ENCODE results near the gene KRT85.
A peak's percentile ranks its signal among the peaks of the same experiment; 100 is the strongest.

Gene KRT85

DNA sequence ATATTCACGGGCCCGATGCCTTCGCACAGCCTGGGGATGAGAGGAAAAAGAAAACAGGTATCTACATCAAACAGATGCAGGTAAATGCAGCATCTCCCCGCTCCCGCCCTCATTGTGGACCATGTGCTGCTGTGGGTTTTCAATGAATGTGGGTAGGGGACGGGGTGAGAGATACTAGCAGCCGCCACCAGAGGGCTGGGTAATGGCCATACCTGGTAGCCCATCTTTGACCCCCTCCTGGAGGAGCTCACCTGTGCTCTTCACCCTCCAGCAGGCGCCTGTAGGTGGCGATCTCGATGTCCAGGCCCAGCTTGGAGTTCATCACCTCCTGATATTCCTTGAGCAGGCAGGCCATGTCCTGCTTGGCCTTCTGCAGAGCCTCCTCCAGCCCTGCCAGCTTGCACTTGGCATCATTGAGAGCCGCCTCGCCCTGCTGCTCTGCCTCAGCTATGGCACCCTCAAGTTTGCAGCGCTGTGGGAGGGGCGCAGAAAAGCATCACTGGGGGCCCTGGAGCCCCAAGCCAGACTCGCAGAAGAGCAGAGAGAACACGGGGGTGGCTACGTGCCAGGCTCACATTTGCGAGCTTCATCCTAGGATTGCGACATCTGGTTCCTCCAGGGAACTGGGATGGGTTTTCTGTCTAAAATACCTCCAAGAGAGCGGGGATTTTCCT, 28.6 kb upstream of the KRT85 start:
- no peak overlapping the region for H3K4me3 ChIP-seq (ENCODE audit: control insufficient read depth, low read depth, low read length)
- TF ChIP-seq, protein P1, sequence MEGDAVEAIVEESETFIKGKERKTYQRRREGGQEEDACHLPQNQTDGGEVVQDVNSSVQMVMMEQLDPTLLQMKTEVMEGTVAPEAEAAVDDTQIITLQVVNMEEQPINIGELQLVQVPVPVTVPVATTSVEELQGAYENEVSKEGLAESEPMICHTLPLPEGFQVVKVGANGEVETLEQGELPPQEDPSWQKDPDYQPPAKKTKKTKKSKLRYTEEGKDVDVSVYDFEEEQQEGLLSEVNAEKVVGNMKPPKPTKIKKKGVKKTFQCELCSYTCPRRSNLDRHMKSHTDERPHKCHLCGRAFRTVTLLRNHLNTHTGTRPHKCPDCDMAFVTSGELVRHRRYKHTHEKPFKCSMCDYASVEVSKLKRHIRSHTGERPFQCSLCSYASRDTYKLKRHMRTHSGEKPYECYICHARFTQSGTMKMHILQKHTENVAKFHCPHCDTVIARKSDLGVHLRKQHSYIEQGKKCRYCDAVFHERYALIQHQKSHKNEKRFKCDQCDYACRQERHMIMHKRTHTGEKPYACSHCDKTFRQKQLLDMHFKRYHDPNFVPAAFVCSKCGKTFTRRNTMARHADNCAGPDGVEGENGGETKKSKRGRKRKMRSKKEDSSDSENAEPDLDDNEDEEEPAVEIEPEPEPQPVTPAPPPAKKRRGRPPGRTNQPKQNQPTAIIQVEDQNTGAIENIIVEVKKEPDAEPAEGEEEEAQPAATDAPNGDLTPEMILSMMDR (IDR thresholded peaks at IDR 0.05; ENCODE audit: control insufficient read depth, insufficient read depth, low read depth, low read length, missing control alignments): peak; percentile 12
- no peak for DNase-seq (ENCODE audit: low read depth)

DNA sequence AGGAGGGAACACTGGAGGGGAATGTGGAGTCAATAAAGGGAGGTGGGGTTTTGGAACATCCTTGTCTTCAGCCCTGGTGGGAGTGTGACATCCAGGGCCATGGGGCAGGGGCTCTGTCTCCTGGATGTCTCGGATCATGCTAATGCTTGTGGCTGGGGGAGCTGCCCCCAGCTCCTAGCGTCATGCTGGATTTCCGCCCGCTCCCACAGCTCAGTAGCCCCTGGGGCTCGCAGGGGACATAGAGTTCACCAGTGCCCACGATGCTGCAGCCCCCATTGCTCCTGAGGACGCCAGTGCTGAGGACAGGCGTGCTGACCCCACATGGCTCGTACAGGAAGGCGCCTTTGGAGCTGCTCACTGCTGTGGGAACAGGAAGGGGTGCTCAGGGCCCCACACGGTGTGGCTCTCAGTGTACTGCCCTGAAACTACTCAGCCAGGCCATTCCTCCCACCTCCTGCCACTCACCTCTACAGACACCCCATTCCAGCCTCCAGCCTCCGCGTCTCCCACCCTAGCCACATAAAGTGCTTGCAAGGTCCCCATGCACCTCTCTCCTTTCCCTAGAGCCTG, 27.6 kb upstream of the KRT85 start:
- DNase-seq (ENCODE audit: low read depth): no peak
- TF ChIP-seq, protein P1 (IDR thresholded peaks at IDR 0.05; ENCODE audit: control insufficient read depth, insufficient read depth, low read depth, low read length, missing control alignments): no peak
- H3K4me3 ChIP-seq (ENCODE audit: control insufficient read depth, low read depth, low read length): no peak overlapping the region

DNA sequence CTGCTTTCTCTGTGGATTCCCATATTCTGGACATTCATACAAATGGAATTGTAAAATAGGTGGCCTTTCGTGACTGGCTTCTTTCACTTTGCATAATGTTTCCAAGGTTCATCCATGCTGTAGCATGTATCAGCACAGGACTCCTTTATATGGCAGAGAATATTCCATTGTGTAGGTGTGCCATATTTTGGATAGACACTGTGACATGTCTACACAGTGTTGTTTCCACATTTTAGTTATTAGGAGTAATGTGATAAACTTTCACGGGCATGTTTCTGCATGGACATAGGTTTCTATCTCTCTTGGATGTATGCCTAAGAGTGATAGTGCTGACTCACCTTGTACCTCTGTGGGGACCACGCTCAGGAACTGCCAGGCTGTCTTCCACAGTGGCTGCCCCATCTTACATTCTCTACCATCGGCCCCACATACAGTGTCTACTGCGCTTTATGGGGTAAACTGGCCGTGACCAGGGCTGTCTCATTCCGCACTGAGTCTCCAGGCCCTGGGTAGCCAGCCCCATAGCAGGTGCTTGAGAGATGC, 25.3 kb upstream of the KRT85 start:
- DNase-seq (ENCODE audit: low read depth): no peak
- no peak overlapping the region for H3K4me3 ChIP-seq (ENCODE audit: control insufficient read depth, low read depth, low read length)
- TF ChIP-seq, protein P1 (IDR thresholded peaks at IDR 0.05; ENCODE audit: control insufficient read depth, insufficient read depth, low read depth, low read length, missing control alignments): no peak

DNA sequence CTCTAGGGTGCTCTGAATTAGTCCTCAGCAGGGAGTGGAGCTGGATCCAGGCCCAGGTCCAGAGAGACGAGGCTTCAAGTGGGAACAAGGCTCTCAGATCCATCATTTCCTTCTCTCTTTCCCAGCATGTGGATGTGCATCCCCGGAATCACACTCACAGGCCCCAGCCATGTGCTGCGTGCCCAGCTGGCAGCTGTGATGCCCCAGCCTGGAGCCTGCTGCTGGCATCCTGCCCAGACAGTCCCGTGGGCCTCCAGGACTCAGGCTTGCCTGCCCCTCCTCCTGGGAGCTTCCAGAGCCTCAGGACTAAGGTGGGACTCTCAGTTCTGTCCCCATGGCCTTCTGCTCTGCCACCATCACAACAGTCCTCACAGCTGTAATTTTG, 24.3 kb upstream of the KRT85 start:
- DNase-seq (ENCODE audit: low read depth): no peak
- H3K4me3 ChIP-seq (ENCODE audit: control insufficient read depth, low read depth, low read length): no peak overlapping the region
- TF ChIP-seq, protein P1 (IDR thresholded peaks at IDR 0.05; ENCODE audit: control insufficient read depth, insufficient read depth, low read depth, low read length, missing control alignments): no peak

DNA sequence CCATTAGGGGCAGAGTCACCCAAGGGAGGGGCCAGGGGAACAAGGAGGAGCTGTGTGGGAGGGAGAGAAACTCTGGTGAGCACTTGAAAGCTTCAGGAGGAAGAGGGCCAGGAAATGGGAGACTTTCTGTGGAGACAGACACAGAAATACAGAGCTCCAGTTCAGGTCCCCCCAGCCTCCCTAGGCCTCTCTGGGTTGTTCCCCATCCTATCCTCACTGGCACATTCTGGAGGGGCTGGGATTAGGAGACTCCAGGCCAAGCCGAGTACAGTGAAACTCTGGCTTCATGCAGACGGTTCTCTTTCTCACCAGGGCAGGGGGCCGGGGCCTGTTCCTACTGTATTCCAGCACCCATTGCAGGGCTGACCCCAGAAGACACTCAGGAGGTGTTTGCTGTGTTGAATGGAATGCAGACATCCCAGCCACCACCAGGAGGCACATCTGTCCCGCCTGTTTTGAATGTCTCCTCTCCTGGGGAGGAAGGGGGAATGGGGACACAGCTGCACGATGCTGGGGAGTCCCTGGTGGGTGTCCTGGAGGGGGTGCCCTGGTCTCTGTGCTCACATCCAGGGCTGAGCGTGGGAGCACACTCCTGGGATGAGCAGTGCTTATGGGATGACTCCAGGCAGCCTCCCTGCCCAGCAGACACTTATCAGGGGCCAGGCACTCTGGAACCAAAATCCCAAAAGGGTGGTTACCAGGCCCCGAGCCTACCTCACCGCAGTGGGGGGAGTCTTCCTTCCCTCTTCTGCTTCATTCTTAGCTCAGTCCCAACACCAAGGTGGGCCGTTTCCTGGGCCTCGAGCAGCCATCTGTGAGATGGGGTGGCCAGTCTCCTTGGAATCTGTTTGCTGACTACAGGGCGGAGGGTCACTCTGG, 23.7 kb upstream of the KRT85 start:
- TF ChIP-seq, protein P1 (IDR thresholded peaks at IDR 0.05; ENCODE audit: control insufficient read depth, insufficient read depth, low read depth, low read length, missing control alignments): peak; percentile 81
- DNase-seq (ENCODE audit: low read depth): no peak

DNA sequence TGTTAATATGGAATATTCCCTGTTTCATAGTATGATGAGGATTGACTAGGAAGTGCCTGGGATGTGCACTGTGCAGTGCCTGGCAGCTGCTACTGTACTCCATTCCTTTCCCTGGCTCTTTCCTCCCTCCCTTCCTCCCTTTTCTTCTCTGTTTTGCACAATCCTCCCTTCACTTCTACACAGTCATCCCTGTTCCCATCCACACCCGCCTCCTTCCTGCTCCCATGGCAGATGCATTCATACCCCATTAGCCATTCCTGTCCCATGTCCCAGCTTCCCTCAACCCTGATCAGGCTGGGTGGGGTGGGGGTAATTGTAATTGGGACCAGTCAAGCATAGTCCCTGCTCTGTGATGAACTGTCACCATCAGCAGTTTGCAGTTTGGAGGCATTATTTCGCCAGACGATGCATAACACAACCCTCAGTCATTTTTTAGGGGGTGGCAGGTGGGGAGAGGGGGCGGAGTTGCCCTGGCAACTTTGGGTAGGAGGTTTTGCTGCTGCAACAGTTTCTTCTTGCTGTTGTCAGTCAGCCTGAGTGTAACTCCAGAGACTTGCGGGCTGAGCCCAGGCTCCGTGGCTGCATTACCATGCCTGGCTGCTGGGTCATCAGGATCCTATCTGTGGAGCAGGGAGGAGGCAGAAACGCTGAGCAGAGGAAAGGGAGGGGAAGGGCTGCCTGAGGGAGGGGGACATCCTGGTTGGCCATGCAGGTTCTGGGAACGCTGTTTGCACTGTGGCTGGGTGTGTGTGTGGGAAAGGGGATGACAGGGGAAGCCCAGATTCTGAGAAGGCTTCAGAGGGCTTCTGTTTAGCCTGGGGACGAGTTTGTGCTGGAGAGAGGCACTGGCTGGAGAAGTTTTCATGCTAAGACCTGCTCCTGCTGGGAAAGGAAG, 22.3 kb upstream of the KRT85 start:
- DNase-seq (ENCODE audit: low read depth): no peak
- TF ChIP-seq, protein P1 (IDR thresholded peaks at IDR 0.05; ENCODE audit: control insufficient read depth, insufficient read depth, low read depth, low read length, missing control alignments): no peak
- no peak overlapping the region for H3K4me3 ChIP-seq (ENCODE audit: control insufficient read depth, low read depth, low read length)

More for the DNA sequence above, 23.7 kb upstream of the KRT85 start:
- H3K4me3 ChIP-seq (ENCODE audit: control insufficient read depth, low read depth, low read length): no peak overlapping the region

Measured in AG09309 (cell line).